ENCODE measurements around the gene CFAP99.
"Not testable (repeated sequence)": the region's sequence is repeated elsewhere in the genome, so short reads cannot be mapped to it uniquely, and the experiment has no call there.

The CFAP99 gene

DNA sequence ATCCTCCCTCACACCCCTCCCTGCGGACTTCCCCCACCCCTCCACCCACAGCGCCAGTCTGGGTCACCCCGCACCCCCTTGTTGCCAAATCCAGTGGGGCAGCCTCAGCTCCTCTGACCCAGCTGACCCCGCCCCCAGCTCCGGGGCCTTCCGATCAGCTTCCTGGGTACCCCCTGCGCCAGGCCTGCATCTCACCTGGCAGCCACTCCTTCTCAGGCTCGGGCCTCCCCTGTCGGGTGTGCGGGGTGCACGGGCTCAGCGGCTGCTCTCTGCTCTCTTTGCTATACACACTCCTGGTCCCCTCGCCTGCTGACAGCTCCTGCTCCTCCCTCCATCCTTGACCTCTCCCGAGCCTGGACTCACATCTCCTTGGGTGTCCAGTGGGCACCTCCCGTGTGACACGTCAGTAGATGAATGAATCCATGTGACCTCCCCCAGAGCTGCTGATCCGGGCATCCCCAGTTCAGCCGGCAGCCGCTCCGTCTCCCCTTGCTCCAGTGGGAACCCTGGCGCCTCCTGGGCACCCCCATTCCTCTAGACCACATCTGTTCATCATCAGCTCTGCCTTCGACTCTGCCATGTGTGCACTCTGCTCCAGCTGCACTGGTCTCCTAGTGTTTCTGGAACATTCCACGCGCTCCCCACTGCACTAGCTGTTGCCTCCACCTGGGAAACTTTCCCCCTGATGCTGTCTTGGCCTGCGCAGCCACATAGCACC lies 9.9 kb downstream of the CFAP99 start:
- DNase-seq (ENCODE audit: extremely low read depth, low read depth), result no peak
- H3K4me3 ChIP-seq (replicated peaks; ENCODE audit: low read depth, low read length), result no peak overlapping the region
- TF ChIP-seq CTCF (IDR thresholded peaks at IDR 0.05; ENCODE audit: low read depth, low read length, missing control alignments), result no peak

DNA sequence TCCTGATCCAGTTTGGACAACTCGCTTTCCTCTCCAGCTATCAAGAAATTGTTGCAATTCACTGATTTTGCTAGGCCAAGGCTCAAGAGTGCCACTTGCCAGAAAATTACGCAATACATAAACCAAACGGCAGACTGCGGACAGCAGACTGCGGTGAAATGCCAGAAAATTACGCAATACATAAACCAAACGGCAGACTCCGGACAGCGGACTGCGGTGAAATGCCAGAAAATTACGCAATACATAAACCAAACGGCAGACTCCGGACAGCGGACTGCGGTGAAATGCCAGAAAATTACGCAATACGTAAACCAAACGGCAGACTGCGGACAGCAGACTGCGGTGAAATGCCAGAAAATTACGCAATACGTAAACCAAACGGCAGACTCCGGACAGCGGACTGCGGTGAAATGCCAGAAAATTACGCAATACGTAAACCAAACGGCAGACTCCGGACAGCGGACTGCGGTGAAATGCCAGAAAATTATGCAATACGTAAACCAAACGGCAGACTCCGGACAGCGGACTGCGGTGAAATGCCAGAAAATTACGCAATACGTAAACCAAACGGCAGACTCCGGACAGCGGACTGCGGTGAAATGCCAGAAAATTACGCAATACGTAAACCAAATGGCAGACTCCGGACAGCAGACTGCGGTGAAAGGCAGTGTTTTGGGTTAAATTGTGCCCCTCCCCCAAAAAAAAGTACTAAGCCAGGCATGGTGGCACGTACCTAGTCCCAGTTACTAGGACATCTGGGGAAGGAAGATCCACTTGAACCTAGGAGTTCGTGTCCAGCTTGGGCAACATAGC lies 11.4 kb downstream of the CFAP99 start:
- H3K4me3 ChIP-seq (replicated peaks; ENCODE audit: low read depth, low read length); DNase-seq (ENCODE audit: extremely low read depth, low read depth): not testable (repeated sequence)

- no peak for DNase-seq (ENCODE audit: extremely low read depth, low read depth)
- TF ChIP-seq CTCF (IDR thresholded peaks at IDR 0.05; ENCODE audit: low read depth, low read length, missing control alignments), result no peak
- no peak overlapping the region for H3K4me3 ChIP-seq (replicated peaks; ENCODE audit: low read depth, low read length)
Measured at GRCh38 chr4:2432004-2432403, 13.2 kb downstream of the CFAP99 start.

DNA sequence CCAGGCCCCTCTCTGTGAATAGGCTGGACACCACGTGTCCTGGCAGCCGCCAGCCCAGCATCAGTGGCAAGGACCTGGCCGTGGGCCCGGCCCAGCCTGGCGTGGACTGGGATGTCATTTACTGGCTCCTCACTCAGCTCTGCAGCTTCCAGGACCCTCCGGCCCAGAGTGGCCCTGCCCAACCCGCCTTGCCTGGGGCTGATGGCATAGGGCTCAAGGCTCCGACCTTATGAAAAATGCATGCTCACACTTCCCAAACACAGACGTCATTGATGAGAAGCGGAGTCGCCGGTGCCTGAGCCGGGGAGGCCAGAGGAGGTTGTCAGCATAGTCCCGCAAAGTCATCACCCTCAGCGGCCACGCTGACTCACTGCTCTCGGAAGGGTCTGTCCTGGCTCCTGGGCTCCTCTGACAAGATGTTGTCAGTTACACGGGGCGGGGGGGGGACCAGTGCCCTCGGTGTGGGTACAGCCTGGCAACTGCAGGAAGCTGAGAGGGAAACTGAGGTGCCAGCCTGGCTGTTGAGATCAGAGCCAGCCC lies 14.3 kb downstream of the CFAP99 start:
- no peak for DNase-seq (ENCODE audit: extremely low read depth, low read depth)
- no peak for TF ChIP-seq CTCF (IDR thresholded peaks at IDR 0.05; ENCODE audit: low read depth, low read length, missing control alignments)
- H3K4me3 ChIP-seq (replicated peaks; ENCODE audit: low read depth, low read length), result no peak overlapping the region

DNA sequence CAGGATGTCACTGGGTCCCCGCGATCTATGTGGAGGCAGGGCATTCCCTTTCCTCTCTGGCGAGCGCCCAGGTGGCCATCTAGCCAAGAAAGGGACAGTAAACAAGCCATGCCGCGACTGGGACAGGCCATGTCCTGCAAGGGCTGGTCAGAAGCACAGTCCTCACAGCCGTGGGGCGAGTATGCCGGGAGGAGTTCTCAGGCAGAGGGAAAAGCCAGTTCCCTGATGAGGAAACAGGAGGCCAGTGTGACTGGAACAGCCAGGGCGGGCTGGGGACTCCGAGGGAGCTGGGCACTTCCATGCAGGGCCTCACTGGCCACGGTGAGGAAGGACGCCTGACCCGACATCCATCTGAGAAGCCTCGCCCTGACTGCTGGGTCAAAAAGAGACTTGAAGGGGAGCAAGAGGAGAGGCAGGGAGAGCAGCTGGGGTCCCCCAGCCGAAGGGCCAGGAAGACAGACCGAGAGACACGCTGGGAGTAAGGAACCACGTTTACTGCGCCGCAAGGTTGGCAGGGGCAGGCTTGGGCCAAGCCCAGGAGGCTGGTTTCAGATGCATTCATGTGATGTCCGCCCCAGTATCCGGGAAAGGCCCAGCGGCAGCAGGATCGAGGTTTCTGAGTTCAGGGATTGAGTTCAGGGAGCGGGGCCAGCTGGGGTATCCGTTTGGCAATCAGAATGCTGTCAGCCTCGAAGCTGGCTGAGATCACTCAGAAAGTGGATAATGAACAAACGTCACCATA lies 15.0 kb downstream of the CFAP99 start:
- H3K4me3 ChIP-seq (replicated peaks; ENCODE audit: low read depth, low read length), result no peak overlapping the region
- DNase-seq (ENCODE audit: extremely low read depth, low read depth), result no peak
- TF ChIP-seq CTCF (IDR thresholded peaks at IDR 0.05; ENCODE audit: low read depth, low read length, missing control alignments), result no peak

DNA sequence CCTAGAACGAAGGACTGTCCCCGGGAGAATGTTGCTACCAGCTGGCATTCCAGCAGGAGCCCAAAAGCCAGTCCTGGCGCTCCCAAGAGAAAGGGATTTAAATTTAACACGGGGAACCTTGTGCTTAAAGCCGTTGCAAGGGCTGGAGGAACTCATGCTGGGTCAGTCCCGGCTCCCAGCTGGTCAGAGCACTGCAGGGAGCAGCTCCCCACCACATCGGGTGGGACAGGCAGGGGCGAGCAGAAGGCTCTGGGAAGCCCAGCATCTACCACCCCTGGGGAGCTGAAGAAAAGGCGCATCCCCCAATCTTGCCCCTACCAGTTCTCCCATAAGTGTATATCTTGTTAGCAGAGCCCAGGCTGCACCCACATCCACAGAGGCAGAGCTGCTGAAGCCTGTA lies 15.7 kb downstream of the CFAP99 start:
- H3K4me3 ChIP-seq (replicated peaks; ENCODE audit: low read depth, low read length), result no peak overlapping the region
- TF ChIP-seq CTCF (IDR thresholded peaks at IDR 0.05; ENCODE audit: low read depth, low read length, missing control alignments), result no peak
- DNase-seq (ENCODE audit: extremely low read depth, low read depth), result no peak

GRCh38 chr4:2436301-2436700 lies 17.5 kb downstream of the CFAP99 start:
- H3K4me3 ChIP-seq (replicated peaks; ENCODE audit: low read depth, low read length), result no peak overlapping the region
- DNase-seq (ENCODE audit: extremely low read depth, low read depth), result no peak
- TF ChIP-seq CTCF (IDR thresholded peaks at IDR 0.05; ENCODE audit: low read depth, low read length, missing control alignments), result peak; percentile 25

All from HFF-Myc (cell line).